GM13976 (cell line): ENCODE data around the gene SPATC1L.
"Not testable (repeated sequence)": the region's sequence is repeated elsewhere in the genome, so short reads cannot be mapped to it uniquely, and the experiment has no call there.

Experiments used
- DNase-seq: peaks from one replicate; pipeline ENCODE4 v3.0.0; 2012; ENCODE audit warnings: low spot score
- in situ Hi-C: fragments of 300-500 bp; cut with MboI; formaldehyde crosslinking; loops from one replicate; pipeline ENCODE4 v1.12.0; 2022; ENCODE audit warnings: low sequenced_read_pairs, mixed read lengths, inconsistent platforms; ENCODE audit not compliant: unreplicated experiment
- TF ChIP-seq, protein P1 (sequence below): IDR thresholded peaks from 2 replicates; pipeline ENCODE4 v1.5.1; 2012; ENCODE audit warnings: borderline replicate concordance, mild to moderate bottlenecking; ENCODE audit not compliant: insufficient read depth; ENCODE audit errors: extremely low read depth, missing control alignments, control extremely low read depth

SPATC1L gene

DNA sequence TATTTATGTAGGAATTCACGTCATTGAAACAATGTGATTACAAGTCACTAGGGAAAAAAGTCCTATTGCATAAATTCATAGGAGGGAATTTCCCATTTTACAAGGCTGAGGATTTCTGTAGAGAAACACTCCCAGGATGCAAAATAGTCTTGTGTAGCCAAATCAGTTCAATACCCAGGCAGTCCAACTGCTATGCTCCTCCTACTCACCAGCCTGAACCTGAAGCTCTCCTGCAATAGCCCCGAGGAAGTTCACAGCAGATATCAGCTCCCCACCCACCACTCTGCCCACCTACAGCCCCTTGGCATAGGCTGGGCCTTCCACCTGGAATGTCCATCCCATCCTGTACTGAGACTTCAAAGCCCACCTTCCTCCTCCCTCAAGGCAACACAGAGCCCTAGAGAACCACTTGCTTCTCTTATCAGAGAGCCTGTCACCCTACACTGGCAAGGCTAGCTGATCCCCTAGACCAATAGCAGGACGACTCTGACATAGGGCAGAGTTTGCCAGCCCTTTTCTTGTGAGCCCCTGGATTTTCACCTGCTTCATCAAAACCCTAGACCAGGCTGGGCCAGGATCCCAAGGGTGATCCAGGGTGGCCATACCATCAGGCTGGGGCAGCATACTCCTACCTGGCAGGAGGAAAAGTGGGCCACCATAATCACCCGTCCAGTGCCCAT, 42.8 kb upstream of the SPATC1L start:
- DNase-seq = peak; percentile 47
- TF ChIP-seq, protein P1, sequence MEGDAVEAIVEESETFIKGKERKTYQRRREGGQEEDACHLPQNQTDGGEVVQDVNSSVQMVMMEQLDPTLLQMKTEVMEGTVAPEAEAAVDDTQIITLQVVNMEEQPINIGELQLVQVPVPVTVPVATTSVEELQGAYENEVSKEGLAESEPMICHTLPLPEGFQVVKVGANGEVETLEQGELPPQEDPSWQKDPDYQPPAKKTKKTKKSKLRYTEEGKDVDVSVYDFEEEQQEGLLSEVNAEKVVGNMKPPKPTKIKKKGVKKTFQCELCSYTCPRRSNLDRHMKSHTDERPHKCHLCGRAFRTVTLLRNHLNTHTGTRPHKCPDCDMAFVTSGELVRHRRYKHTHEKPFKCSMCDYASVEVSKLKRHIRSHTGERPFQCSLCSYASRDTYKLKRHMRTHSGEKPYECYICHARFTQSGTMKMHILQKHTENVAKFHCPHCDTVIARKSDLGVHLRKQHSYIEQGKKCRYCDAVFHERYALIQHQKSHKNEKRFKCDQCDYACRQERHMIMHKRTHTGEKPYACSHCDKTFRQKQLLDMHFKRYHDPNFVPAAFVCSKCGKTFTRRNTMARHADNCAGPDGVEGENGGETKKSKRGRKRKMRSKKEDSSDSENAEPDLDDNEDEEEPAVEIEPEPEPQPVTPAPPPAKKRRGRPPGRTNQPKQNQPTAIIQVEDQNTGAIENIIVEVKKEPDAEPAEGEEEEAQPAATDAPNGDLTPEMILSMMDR = no peak
- in situ Hi-C loops = no loop called here

DNA sequence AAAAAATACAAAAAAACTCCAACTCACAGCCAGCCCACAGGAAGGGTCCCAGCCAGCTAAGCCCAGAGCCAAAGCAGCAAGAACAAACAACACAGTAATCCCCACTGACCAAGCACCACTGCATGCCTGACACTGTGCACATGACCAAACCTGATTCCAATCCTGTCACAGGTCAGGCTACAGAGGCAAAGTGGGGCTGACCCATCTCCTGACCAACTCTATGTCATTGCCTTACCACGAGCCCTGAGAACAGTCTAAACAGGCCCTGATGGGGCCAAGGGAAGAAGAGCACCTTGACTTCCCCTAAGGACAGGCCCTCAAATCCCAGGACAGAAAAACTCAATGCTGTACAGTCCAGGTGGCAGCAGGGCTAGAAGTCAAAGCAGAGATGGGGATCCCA, 41.9 kb upstream of the SPATC1L start:
- TF ChIP-seq, protein P1 = no peak
- in situ Hi-C loops = no loop called here
- no peak for DNase-seq

DNA sequence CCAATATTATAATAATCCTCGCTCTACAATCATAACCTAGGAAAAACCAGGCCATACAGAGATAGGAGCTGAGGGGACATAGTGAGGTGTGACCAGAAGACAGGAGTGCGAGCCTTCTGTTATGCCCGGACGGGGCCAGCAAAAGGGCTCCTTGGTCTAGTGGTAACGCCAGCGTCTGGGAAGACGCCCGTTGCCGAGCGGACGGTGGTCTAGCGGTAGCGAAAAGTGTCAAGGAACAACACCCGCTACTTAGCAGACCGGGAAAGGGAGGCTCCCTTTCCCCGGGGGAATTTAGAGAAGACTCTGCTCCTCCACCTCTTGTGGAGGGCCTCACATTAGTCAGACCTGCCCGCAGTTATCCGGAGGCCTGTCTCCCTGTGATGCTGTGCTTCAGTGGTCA, 39.4 kb upstream of the SPATC1L start:
- DNase-seq, in situ Hi-C loops: not testable (repeated sequence)

DNA sequence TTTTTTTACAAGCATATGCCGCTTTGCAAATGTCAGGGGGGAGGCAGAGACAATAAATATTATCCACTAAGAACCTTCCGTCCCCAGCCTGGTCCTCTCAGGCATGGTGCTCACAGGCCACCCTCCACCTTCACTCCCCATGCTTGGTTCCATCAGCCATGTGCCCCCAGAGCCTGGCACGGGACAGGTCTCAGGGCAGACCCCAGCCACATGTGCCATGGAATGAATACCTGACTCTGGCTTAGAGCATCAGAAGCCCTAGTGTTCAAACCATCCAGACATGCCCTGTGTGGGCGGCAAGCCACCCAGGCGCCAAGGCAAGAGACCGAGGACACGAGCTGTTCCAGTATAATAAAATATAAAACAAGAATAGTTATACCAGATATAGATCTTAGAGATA, 39.0 kb upstream of the SPATC1L start:
- DNase-seq = no peak
- in situ Hi-C loops = no loop called here
- TF ChIP-seq, protein P1 = no peak

DNA sequence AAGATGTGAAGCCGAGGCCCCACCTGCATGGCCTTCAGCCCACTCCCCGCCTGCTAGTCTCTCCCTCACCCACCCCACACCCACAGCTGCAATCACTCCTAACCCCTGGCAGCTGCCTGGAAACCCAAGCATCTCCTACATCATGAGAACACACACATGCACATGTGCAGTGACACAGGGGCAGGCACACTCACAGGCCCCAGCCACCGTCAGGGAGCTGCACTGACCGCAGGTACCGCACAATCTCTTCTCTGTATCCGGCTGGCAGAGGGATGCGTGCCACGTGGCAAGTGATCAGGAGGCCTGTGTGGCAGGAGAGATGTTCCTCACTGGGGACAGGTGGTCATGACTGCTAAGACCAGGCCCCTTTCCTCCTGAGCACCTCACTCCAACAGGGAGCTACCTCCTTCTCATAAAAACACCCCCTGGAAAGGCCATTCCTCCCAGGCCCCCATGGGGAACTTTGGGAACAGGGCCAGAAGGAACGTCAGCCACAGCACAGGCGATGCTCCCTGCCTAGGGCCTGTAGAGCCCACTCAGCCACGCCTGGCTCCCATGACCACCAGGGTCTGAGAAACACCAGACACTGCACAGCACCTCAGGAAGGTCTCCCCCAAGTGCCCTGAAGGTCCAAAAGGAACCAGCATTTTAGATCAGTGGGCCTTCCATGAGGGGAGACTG, 38.3 kb upstream of the SPATC1L start:
- TF ChIP-seq, protein P1 = no peak
- in situ Hi-C loops = no loop called here
- no peak for DNase-seq

DNA sequence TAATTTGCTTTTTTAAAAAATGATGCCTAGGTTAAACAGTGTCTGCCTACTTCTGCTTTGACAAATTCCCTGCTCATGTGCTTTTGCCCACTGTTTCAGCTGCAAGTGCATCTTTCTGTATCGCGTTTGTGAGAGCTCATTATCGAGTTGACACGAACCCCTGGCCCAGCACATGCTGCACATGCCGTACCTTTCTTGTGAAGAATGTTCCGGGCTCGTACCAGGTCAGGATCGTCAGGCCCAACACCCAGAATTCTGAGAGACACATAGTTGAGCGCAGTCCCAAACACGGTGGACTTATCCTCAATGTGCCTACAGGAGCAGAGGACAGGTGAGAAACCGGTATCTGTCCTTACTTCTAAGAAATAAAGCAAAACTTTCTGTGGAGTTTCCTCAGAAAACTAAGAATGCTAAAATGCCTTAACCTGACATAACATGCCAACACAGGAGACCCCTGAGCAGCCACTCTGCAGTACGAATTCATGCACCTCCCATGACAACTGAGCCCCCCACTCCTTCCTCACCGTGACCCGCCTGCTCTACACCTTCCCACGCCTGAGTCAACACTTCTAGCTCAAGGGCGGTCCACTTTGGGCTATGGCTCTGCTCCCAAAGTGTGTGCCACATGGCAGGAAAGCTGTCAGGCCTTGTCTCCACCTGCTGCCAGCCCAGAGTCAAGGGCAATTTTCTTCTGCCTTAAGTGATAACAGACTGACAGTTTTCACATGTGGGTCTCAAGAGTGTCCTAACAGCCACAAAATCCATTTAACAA, 37.6 kb upstream of the SPATC1L start:
- in situ Hi-C loops = no loop called here

DNA sequence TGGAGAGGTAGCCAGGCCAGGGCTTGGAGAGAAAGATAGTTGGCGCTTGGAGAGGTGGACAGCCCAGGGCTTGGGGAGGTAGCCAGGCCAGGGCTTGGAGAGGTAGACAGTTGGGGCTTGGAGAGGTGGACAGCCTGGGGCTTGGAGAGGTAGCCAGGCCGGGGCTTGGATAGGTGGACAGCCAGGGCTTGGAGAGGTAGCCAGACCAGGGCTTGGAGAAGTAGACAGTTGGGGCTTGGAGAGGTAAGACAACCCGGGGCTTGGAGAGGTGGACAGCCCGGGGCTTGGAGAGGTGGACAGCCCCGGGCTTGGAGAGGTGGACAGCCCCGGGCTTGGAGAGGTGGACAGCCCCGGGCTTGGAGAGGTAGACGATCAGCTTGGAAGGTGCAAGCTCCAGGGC, 36.6 kb upstream of the SPATC1L start:
- in situ Hi-C loops = no loop called here
- TF ChIP-seq, protein P1 = no peak
- no peak for DNase-seq

More for the DNA sequence above, 37.6 kb upstream of the SPATC1L start:
- TF ChIP-seq, protein P1 = no peak
- no peak for DNase-seq
